H1 (cell line): ENCODE measurements around the gene ANGPTL2. TPM values are rescaled to one million over a fixed set of nuclear protein-coding genes. Genes with fewer than 3 reads are reported as not detected.

Experiments
- CTCF ChIA-PET: fragments of 300-600 bp; sonication (Branson Sonifier 250); formaldehyde crosslinking; loops from one replicate; lab custom pipeline; 2021; ENCODE audit not compliant: partially characterized antibody; lab: Charles Lee
- POLR2A ChIA-PET: fragments of 300-600 bp; sonication (Branson Sonifier 250); formaldehyde crosslinking; loops from one replicate; lab custom pipeline; 2021; ENCODE audit warnings: inconsistent platforms; ENCODE audit not compliant: partially characterized antibody; lab: Charles Lee
- DNase-seq, 2 experiments: peaks; one replicate each; pipeline versions ENCODE4 v3.0.0 to v3.0.0-alpha.2; 2010 to 2022; ENCODE audit warnings: low spot score in 2 of 2, low read depth in 1 of 2, mixed read lengths in 1 of 2
- FAIRE-seq: peaks from 2 replicates; lab custom pipeline; 2011; peaks lifted over from hg19 to GRCh38; lab: Jason Lieb, UNC
- H2AFZ ChIP-seq: 2 replicates; pipeline ENCODE4 v1.8.1; 2012; ENCODE audit warnings: low read length, inconsistent platforms
- H2AK5ac ChIP-seq: 2 replicates; pipeline ENCODE4 v1.6.1; 2013; ENCODE audit warnings: low read depth, low read length
- H2BK120ac ChIP-seq: replicated peaks from 2 replicates; pipeline ENCODE3; 2013; ENCODE audit warnings: low read depth, low read length, inconsistent platforms
- H2BK12ac ChIP-seq: 2 replicates; pipeline ENCODE4 v1.6.1; 2013; ENCODE audit warnings: low read depth, low read length
- H2BK15ac ChIP-seq: 2 replicates; pipeline ENCODE4 v1.6.1; 2013; ENCODE audit warnings: low read length
- H2BK20ac ChIP-seq: 2 replicates; pipeline ENCODE4 v1.6.1; 2013; ENCODE audit warnings: low read length
- H2BK5ac ChIP-seq: 2 replicates; pipeline ENCODE4 v1.6.1; 2013; ENCODE audit warnings: low read depth, low read length
- H3K14ac ChIP-seq: 2 replicates; pipeline ENCODE4 v1.6.1; 2013; ENCODE audit warnings: inconsistent platforms; ENCODE audit not compliant: insufficient read length
- H3K18ac ChIP-seq: 2 replicates; pipeline ENCODE4 v1.6.1; 2013; ENCODE audit warnings: low read length; ENCODE audit errors: extremely low read depth
- H3K23ac ChIP-seq: 2 replicates; pipeline ENCODE4 v1.6.1; 2013; ENCODE audit warnings: inconsistent platforms; ENCODE audit not compliant: insufficient read length
- H3K23me2 ChIP-seq: 2 replicates; pipeline ENCODE4 v1.6.1; 2013; ENCODE audit warnings: low read depth, low read length
- H3K27ac ChIP-seq: 2 replicates; pipeline ENCODE4 v1.6.1; 2011; ENCODE audit warnings: low read depth, low read length, inconsistent platforms
- H3K27me3 ChIP-seq, 4 experiments: replicated peaks in 1 of 4; 1 replicate in 1 of 4; 2 replicates in 3 of 4; pipeline versions ENCODE4 v1.6.1 to v1.8.1; 2011 to 2013; ENCODE audit warnings: low read length in 3 of 4, mild to moderate bottlenecking in 3 of 4, inconsistent platforms in 2 of 4, mixed read lengths in 2 of 4, moderate library complexity in 1 of 4; ENCODE audit not compliant: control insufficient read depth in 3 of 4, insufficient read depth in 3 of 4; ENCODE audit errors: extremely low read depth in 1 of 4
- H3K36me3 ChIP-seq, 4 experiments: 2 replicates each; pipeline versions ENCODE4 v1.6.1 to v1.8.1; 2011 to 2013; ENCODE audit warnings: mild to moderate bottlenecking in 4 of 4, low read length in 3 of 4, moderate library complexity in 2 of 4, control low read depth in 1 of 4, inconsistent platforms in 1 of 4; ENCODE audit not compliant: insufficient read depth in 4 of 4, control insufficient read depth in 2 of 4
- H3K4ac ChIP-seq: replicated peaks from 2 replicates; pipeline ENCODE3; 2013; ENCODE audit warnings: low read length, low read depth, mixed read lengths, inconsistent platforms; ENCODE audit not compliant: insufficient read length
- H3K4me1 ChIP-seq, 4 experiments: replicated peaks in 1 of 4; 1 replicate in 1 of 4; 2 replicates in 3 of 4; pipeline versions ENCODE4 v1.6.1 to v1.8.1; 2011 to 2013; ENCODE audit warnings: low read length in 3 of 4, inconsistent platforms in 2 of 4, mixed read lengths in 1 of 4; ENCODE audit not compliant: insufficient read depth in 4 of 4, control insufficient read depth in 3 of 4
- H3K4me2 ChIP-seq, 2 experiments: 2 replicates each; pipeline versions ENCODE4 v1.6.1 to v1.8.1; 2011 to 2013; ENCODE audit warnings: low read depth in 2 of 2, low read length in 2 of 2, control low read depth in 1 of 2, inconsistent platforms in 1 of 2, mild to moderate bottlenecking in 1 of 2; ENCODE audit not compliant: insufficient read depth in 1 of 2
- H3K4me3 ChIP-seq, 4 experiments: fragments of 200-600, 300-600 bp in 1 of 4; sonication (generic), shearing (Covaris generic), sonication (Bioruptor Twin) in 1 of 4; 2 replicates each; pipeline versions ENCODE4 v1.5.1 to v1.8.1; 2011 to 2016; ENCODE audit warnings: low read length in 4 of 4, low read depth in 3 of 4, control low read depth in 2 of 4, inconsistent platforms in 2 of 4, mild to moderate bottlenecking in 2 of 4, mixed read lengths in 1 of 4, moderate library complexity in 1 of 4; ENCODE audit not compliant: insufficient read depth in 2 of 4; ENCODE audit errors: extremely low read depth in 1 of 4
- H3K56ac ChIP-seq: replicated peaks from 2 replicates; pipeline ENCODE3; 2013; ENCODE audit warnings: low read depth, mild to moderate bottlenecking, mixed read lengths, low read length, inconsistent platforms; ENCODE audit not compliant: insufficient read length
- H3K79me1 ChIP-seq: 2 replicates; pipeline ENCODE4 v1.6.1; 2013; ENCODE audit warnings: low read depth, low read length, control low read depth
- H3K79me2 ChIP-seq, 2 experiments: 2 replicates each; pipeline versions ENCODE4 v1.6.1 to v1.8.1; 2012 to 2013; ENCODE audit warnings: low read length in 2 of 2, mild to moderate bottlenecking in 2 of 2, inconsistent platforms in 1 of 2; ENCODE audit not compliant: insufficient read depth in 2 of 2, control insufficient read depth in 1 of 2
- H3K9ac ChIP-seq, 4 experiments: replicated peaks in 1 of 4; 1 replicate in 1 of 4; 2 replicates in 3 of 4; pipeline versions ENCODE4 v1.6.1 to v1.8.1; 2011 to 2013; ENCODE audit warnings: low read depth in 3 of 4, low read length in 3 of 4, control low read depth in 2 of 4, mild to moderate bottlenecking in 2 of 4, moderate library complexity in 2 of 4, inconsistent platforms in 1 of 4; ENCODE audit errors: extremely low read depth in 1 of 4
- H3K9me3 ChIP-seq, 2 experiments: 2 replicates each; pipeline versions ENCODE4 v1.6.1 to v1.8.1; 2012 to 2013; ENCODE audit warnings: mild to moderate bottlenecking in 2 of 2, moderate library complexity in 2 of 2, control low read depth in 1 of 2, inconsistent platforms in 1 of 2, low read depth in 1 of 2, low read length in 1 of 2, mixed read lengths in 1 of 2; ENCODE audit not compliant: insufficient read depth in 2 of 2
- H4K20me1 ChIP-seq, 2 experiments: replicated peaks in 1 of 2; 2 replicates each; pipeline versions ENCODE3 to v1.8.1; 2011 to 2013; ENCODE audit warnings: inconsistent platforms in 2 of 2, low read length in 2 of 2, mild to moderate bottlenecking in 1 of 2; ENCODE audit not compliant: insufficient read depth in 2 of 2, control insufficient read depth in 1 of 2
- H4K5ac ChIP-seq: 2 replicates; pipeline ENCODE4 v1.6.1; 2013; ENCODE audit warnings: low read length, low read depth, mixed read lengths, inconsistent platforms; ENCODE audit not compliant: insufficient read length
- H4K8ac ChIP-seq: 2 replicates; pipeline ENCODE4 v1.8.0; 2013; ENCODE audit warnings: mild to moderate bottlenecking, moderate library complexity, low read length, inconsistent platforms; ENCODE audit not compliant: insufficient read depth; ENCODE audit errors: extremely low read depth
- H4K91ac ChIP-seq: replicated peaks from 2 replicates; pipeline ENCODE3; 2013; ENCODE audit warnings: low read length, mixed read lengths, inconsistent platforms; ENCODE audit not compliant: insufficient read length
- ASH2L ChIP-seq: fragments of 200-600, 300-600 bp; sonication (generic); IDR thresholded peaks from one replicate; pipeline ENCODE4 v1.7.1; 2017; ENCODE audit warnings: low read length
- BCL11A ChIP-seq, 2 experiments: IDR thresholded peaks; one replicate each; pipeline ENCODE4 v1.6.1; 2011; ENCODE audit warnings: low read depth in 2 of 2, low read length in 2 of 2, mild to moderate bottlenecking in 2 of 2
- CBX5 ChIP-seq: fragments of 300-800, 300-1000 bp; sonication (generic); IDR thresholded peaks from 2 replicates; pipeline ENCODE4 v1.7.1; 2016; ENCODE audit warnings: antibody characterized with exemption, low read length, low read depth
- CHD1 ChIP-seq: IDR thresholded peaks from 2 replicates; pipeline ENCODE4 v1.6.1; 2012; ENCODE audit warnings: low read depth, low read length, improper control_type of control experiment
- CTBP2 ChIP-seq: IDR thresholded peaks from 2 replicates; pipeline ENCODE4 v1.7.0; 2011; ENCODE audit warnings: borderline replicate concordance, mild to moderate bottlenecking, moderate library complexity, mixed read lengths, low read length; ENCODE audit not compliant: insufficient read depth, insufficient read length
- E2F6 ChIP-seq: IDR thresholded peaks from 2 replicates; pipeline ENCODE4 v1.6.1; 2012; ENCODE audit warnings: inconsistent platforms
- EZH2 ChIP-seq: fragments of 200-600 bp; sonication (generic); IDR thresholded peaks from 2 replicates; pipeline ENCODE4 v1.7.1; 2012; ENCODE audit warnings: low read depth, mild to moderate bottlenecking, moderate library complexity, low read length, inconsistent platforms; ENCODE audit not compliant: severe bottlenecking
- FOSL1 ChIP-seq: IDR thresholded peaks from 2 replicates; pipeline ENCODE4 v1.6.1; 2011; ENCODE audit warnings: mild to moderate bottlenecking, low read depth, low read length, moderate library complexity; ENCODE audit not compliant: insufficient read depth
- JUN ChIP-seq: IDR thresholded peaks from 2 replicates; pipeline ENCODE4 v1.6.1; 2011; ENCODE audit warnings: low read depth, mild to moderate bottlenecking, improper control_type of control experiment, low read length
- MAFK ChIP-seq: IDR thresholded peaks from 2 replicates; pipeline ENCODE4 v1.6.1; 2012; ENCODE audit warnings: low read depth, mild to moderate bottlenecking, improper control_type of control experiment, low read length
- NANOG ChIP-seq: IDR thresholded peaks from 2 replicates; pipeline ENCODE4 v1.6.1; 2011; ENCODE audit warnings: low read length, low read depth, mild to moderate bottlenecking, inconsistent platforms; ENCODE audit not compliant: insufficient read depth, poor library complexity, severe bottlenecking
- POU5F1 ChIP-seq: IDR thresholded peaks from 2 replicates; pipeline ENCODE4 v1.6.1; 2011; ENCODE audit warnings: low read depth, mild to moderate bottlenecking, low read length, moderate library complexity
- RBBP5 ChIP-seq: IDR thresholded peaks from 2 replicates; pipeline ENCODE4 v1.7.1; 2012; ENCODE audit warnings: low read depth, mild to moderate bottlenecking, inconsistent platforms, low read length, moderate library complexity, borderline replicate concordance
- SP4 ChIP-seq: IDR thresholded peaks from 2 replicates; pipeline ENCODE4 v1.6.1; 2012; ENCODE audit warnings: low read length, inconsistent platforms
- WGBS, 2 experiments: shearing (Covaris generic) in 1 of 2; methylation state at CpG; one replicate each; pipeline versions ENCODE4 v1.1.6 to v1.1.7; 2013 to 2015; ENCODE audit warnings: low lambda C conversion rate in 2 of 2, mixed read lengths in 2 of 2, inconsistent platforms in 1 of 2, low coverage in 1 of 2, missing lambda C conversion rate in 1 of 2; ENCODE audit not compliant: insufficient replicate concordance in 2 of 2, insufficient coverage in 1 of 2, insufficient read length in 1 of 2; ENCODE audit errors: extremely low coverage in 1 of 2, missing lambda C conversion rate in 1 of 2; 5-methylcytosine and 5-hydroxymethylcytosine counted together
- polyA plus RNA-seq, 7 experiments: library from polyadenylated mRNA; depleted of rRNA in 3 of 7; stranded (reverse) in 5 of 7; unstranded in 2 of 7; fragments of >200 nt in 5 of 7; fragments of 200-250 nt in 2 of 7; gene quantifications; 1 replicate in 5 of 7; 2 replicates in 1 of 7; 4 replicates in 1 of 7; pipeline versions ENCODE4 v1.2.1 to v1.2.3, GENCODE V29; 2011 to 2013; ENCODE audit warnings: missing spikeins in 2 of 7, mixed read lengths in 2 of 7
- total RNA-seq: library from RNA; stranded (reverse); fragmentation: NEBNext Ultra II Directional; extraction: Animal tissue kit (Norgen Biotek cat#: 25700); gene quantifications from 2 replicates; pipeline ENCODE4 v1.2.1, GENCODE V29; 2021

ANGPTL2 gene
- total and polyA plus RNA-seq, 2 of the 8 experiments (the other 6 are each of a cell fraction or from before 2014, with no cell fraction given), result 9.0 to 10.6 TPM

- no peaks in the 10 kb centered on the region; a peak in 2 of 7 replicates for H3K27me3 ChIP-seq
- no peak for FAIRE-seq
- no peak for TF ChIP-seq JUN
- no peak for TF ChIP-seq NANOG
- no peak for TF ChIP-seq CHD1
- TF ChIP-seq EZH2, result no peak
- no peak for TF ChIP-seq BCL11A (IDR thresholded peaks at IDR 0.05; ENCODE audit: low read depth in 2 of 2, low read length in 2 of 2)
- TF ChIP-seq FOSL1, result no peak
- no peak for TF ChIP-seq SP4
- no peak for TF ChIP-seq MAFK
- TF ChIP-seq E2F6, result no peak
- no peak for TF ChIP-seq POU5F1
- TF ChIP-seq ASH2L, result no peak
- no peak for TF ChIP-seq CBX5
- TF ChIP-seq CTBP2, result no peak
- no peak for TF ChIP-seq RBBP5
These were observed 4.5 kb upstream of the ANGPTL2 start for GRCh38 chr9:127126971-127127370.

More at GRCh38 chr9:127126971-127127370, 4.5 kb upstream of the ANGPTL2 start:
- Histone ChIP-seq H3K79me2 (no peaks in the 10 kb centered on the region), H3K79me1 (no peaks in the 10 kb centered on the region), H2AK5ac (no peak overlapping the region), H2BK5ac (no peak overlapping the region), H3K14ac (no peak overlapping the region), H3K4me2 (no peak overlapping the region), H4K91ac (no peak overlapping the region), H3K9me3 (no peaks in the 10 kb centered on the region), H3K27ac (no peak overlapping the region), H3K4me3 (no peak overlapping the region), H2BK12ac (no peak overlapping the region), H3K56ac (no peak overlapping the region), H4K5ac (no peak overlapping the region), H4K20me1 (no peaks in the 10 kb centered on the region), H3K4me1 (peaks cover 9 to 20% (median 12%) of the 10 kb centered on the region in 4 experiments), H3K4ac (no peak overlapping the region), H3K23me2 (peaks cover 8% of the 10 kb centered on the region), H2AFZ (no peak overlapping the region), H3K23ac (no peak overlapping the region), H3K9ac (no peak overlapping the region), H2BK15ac (no peak overlapping the region), H3K18ac (no peak overlapping the region), H3K36me3 (no peaks in the 10 kb centered on the region), H4K8ac (no peak overlapping the region), H2BK120ac (no peak overlapping the region), H2BK20ac (no peak overlapping the region)
- DNase-seq, result no peak
- POLR2A ChIA-PET, result no interaction called here
- 90% methylated on average over 1 of the region's 1 CpG; no CpG with 5 or more reads in 1 of the 2 experiments for WGBS, 2 experiments
- CTCF ChIA-PET, result interaction anchor here (0.7 to 2.3 kb wide), 3 partner anchors 70 to 161 kb away, joined by 4 to 6 read pairs (median 4); no protein-coding TSS in a partner anchor
